NCI-H1417 (cell line): ENCODE results near the gene ATP9B.
"Not testable (repeated sequence)": the region's sequence is repeated elsewhere in the genome, so short reads cannot be mapped to it uniquely, and the experiment has no call there.

ENCODE experiments used
- DNase-seq, 3 experiments: peaks; one replicate each; lab custom pipeline; 2025; lab: John Stamatoyannopoulos, UW

The ATP9B gene

GRCh38 chr18:79133724-79134123, 64.5 kb downstream of the ATP9B start:
- peak in 1 of 3 experiments; percentile 8 for DNase-seq

- no peak for DNase-seq
Measured at GRCh38 chr18:79135924-79136323, 66.7 kb downstream of the ATP9B start.

GRCh38 chr18:79136742-79137141, 67.5 kb downstream of the ATP9B start:
- no peak for DNase-seq

- DNase-seq, result no peak
Measured at GRCh38 chr18:79139206-79139605, 70.0 kb downstream of the ATP9B start.

GRCh38 chr18:79147014-79147413, 77.8 kb downstream of the ATP9B start:
- no peak for DNase-seq

GRCh38 chr18:79151191-79151590, 82.0 kb downstream of the ATP9B start:
- no peak for DNase-seq

- no peak for DNase-seq
Measured at GRCh38 chr18:79156327-79156726, 87.1 kb downstream of the ATP9B start.

- no peak for DNase-seq
Measured at GRCh38 chr18:79164706-79165105, 95.5 kb downstream of the ATP9B start.

GRCh38 chr18:79166702-79167101, 97.5 kb downstream of the ATP9B start:
- no peak for DNase-seq

- DNase-seq, result no peak
Measured at GRCh38 chr18:79167526-79168190, 98.5 kb downstream of the ATP9B start.

- peak in 1 of 3 experiments; percentile 35 for DNase-seq
Measured at GRCh38 chr18:79169958-79170555, 100.9 kb downstream of the ATP9B start.

DNA sequence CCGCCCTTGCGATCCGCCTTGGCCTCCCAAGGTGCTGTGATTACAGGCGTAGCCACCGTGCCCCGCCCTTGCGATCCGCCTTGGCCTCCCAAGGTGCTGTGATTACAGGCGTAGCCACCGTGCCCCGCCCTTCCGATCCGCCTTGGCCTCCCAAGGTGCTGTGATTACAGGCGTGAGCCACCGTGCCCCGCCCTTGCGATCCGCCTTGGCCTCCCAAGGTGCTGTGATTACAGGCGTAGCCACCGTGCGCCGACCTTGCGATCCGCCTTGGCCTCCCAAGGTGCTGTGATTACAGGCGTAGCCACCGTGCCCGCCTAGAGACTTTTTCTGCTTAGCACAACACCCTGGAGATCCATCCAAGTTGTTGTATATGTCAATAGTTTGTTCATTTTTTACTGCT, 103.1 kb downstream of the ATP9B start:
- not testable (repeated sequence) for DNase-seq

GRCh38 chr18:79173742-79174141, 104.5 kb downstream of the ATP9B start:
- DNase-seq, result no peak

DNA sequence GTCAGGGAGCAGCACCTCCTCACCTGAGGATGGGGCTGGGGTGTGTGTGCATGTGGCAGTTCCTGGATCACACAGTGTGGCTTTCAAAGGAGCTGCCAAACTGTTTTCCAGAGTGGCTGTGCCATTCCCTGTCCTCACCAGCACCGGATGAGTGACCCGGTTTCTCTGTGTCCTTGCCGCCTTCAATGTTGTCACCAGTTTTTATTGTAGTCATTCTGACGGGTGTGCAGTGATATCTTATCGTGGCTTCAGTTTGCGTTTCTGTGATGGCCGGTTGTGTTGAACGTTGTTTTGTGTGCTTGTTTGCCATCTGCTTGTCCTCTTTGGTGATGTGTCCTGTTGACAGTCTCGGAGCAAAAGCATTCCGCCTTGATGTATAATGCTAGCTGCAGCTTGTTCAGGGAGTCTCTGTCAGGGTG, 108.9 kb downstream of the ATP9B start:
- no peak for DNase-seq

DNA sequence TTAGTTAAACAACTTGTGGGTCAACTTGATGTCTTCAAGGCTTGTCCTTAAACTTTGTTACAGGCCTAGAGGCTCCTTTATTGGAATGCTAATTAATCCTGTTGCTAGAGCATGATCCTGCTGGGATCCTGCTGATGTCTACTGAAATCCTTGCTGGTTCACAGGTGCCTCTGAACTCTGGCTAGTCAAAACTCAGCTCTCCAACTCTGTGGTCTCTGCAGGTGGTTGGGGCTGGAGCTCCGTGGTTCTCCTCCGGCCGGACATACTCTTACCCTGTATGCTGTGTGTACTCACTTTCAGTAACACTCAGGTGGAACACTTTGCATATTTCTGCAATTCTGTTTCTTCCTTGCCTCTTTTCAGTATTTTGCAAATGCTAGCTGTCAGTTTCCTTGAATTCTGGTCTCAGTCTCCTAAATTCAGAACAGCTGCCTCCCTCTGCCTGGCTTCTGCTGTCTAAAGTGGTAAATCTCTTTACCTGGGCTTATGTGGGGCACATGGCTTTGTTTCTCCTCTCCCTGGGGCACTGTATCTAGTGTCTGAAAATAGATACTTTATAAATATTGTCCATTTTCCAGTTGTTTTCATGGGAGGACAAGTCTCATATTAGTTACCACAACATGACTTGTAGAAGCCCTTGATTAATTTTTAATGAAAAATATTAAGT, 113.0 kb downstream of the ATP9B start:
- no peak for DNase-seq

DNA sequence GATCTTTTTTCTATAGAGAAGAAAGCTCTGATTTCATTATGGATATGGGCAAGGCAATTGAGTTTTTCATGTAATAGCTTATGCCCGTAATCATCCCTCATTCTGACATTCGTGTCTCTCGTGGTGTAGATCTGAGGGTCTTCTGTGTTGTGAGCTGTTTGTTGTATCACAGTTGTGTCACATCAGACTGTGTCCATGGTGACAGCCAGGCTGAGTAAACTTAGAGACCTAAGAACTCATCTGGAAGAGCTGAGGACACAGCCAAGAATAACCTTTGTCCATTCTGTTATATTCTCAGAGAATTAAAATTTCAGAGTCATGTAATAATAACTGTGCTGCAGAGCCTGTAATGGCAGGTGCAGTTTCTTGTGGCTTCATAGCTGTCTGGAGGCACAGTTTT, 116.5 kb downstream of the ATP9B start:
- DNase-seq, result peak in 2 of 3 experiments; percentile 75 to 83

DNA sequence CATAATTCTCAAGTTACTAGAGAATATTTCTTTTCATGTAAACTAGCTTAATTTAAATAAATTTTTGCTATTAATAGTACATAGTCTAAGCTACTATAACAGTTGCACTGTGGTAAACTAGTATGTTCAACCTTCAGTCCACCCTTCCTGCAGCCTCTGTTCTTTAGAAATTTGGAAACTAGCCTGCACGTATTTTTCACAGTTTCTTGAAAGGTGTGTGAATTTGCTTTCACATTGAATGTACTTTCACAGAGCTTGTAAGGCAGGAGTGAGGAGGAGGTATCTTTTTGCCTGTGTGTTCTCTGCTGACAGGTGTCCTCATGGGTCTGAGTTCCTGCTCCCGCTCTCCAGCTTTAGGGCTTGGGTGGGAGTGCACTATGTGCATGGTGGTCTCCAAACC, 117.5 kb downstream of the ATP9B start:
- peak in 1 of 3 experiments; percentile 55 for DNase-seq

DNA sequence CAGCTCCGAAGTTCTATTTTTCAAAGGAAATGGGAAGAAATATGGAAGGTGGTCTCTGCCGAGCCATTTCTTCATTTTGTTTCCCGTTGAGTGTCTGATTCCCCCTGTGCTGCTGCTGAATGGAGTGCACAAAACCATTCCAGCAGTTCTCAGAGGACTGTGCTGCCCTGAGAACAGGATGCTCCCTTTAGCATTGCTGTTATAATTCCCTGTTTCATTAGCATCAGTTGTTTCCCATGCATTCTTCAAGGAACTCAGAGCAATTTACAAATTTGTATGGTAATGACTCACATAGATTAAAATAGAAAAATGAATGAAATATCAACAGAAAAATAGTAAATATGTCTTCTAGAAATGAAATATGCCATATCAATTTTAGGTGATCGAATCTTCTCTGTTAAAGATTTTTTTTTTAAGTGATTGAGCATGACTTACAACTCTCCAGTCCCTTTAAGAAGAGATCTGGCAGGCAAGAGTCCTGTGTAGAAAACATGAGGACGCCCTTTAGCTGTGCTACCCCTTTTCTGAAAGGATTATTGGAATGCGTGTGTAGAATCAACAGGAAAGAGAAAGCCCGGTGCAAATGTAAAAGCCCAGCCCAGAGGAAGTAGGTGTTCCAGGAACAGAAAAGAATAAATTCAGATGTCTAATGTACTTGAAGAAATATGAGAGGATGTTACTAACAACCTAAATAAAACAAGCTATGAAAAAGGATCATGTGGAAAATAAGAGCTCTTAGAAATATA, 118.5 kb downstream of the ATP9B start:
- no peak for DNase-seq

GRCh38 chr18:79191418-79191817, 122.2 kb downstream of the ATP9B start:
- DNase-seq, result no peak

DNA sequence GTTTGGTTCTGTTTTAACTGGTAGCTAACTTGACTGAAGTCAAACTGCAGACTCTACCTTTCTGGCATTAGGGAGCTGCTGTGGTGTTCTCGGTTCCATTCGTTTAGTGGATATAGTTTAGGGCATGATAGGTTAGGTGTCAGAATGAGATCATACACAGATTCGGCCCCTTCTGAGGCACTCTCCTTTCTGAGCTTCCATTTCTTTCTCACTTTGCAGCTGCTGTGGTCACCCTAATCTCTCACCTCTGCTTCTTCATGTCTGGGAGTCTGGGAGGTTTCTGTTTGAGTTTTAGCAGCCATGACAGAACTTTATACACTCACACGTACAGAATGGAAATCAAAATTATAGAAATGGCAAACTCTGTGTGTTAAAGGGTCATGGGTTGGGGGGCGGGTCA, 122.8 kb downstream of the ATP9B start:
- DNase-seq, result no peak

DNA sequence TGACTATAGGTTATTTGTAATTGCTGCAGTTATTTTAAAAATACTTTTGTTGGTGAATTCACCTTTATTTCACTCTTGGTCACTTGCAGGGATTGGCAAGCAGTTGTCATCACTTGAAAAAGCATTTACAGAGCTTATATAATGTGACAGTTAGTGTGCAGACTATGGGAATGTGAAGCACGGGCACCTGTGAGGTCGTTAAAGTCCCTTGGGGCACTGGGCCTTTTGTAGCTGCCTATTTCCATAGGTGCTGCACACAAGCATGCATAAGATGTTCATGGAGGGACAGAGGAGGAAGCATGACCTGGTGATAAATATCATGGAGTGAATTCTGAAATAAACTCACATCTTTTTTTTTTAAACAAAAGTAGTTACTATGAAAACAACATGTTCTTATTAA, 124.6 kb downstream of the ATP9B start:
- DNase-seq, result no peak
